Activated CD4-positive, alpha-beta T cell treated with anti-CD3 and anti-CD28 coated beads for 4 hours (primary cell): Measurements from ENCODE around the gene CLK2.
A peak's percentile ranks its signal among the peaks of the same experiment; 100 is the strongest.
"Not testable (repeated sequence)": the region's sequence is repeated elsewhere in the genome, so short reads cannot be mapped to it uniquely, and the experiment has no call there.

ENCODE experiments used
- DNase-seq, 2 donors: peaks; one replicate each; pipeline ENCODE4 v3.0.0-alpha.2; 2020

CLK2 gene

GRCh38 chr1:155295942-155296267 is 22.6 kb upstream of the CLK2 start:
- DNase-seq = no peak

- DNase-seq = no peak
These were observed 22.1 kb upstream of the CLK2 start for GRCh38 chr1:155295183-155295941.

GRCh38 chr1:155294520-155295182 is 21.3 kb upstream of the CLK2 start:
- DNase-seq = no peak

- DNase-seq = no peak
These were observed 19.9 kb upstream of the CLK2 start for GRCh38 chr1:155293086-155293749.

GRCh38 chr1:155291006-155291405 is 17.7 kb upstream of the CLK2 start:
- DNase-seq = not testable (repeated sequence)

- no peak for DNase-seq
These were observed 14.8 kb upstream of the CLK2 start for GRCh38 chr1:155287987-155288543.

GRCh38 chr1:155286544-155286943 is 13.2 kb upstream of the CLK2 start:
- no peak for DNase-seq

- no peak for DNase-seq
These were observed 12.3 kb upstream of the CLK2 start for GRCh38 chr1:155285631-155286044.

- DNase-seq = no peak
These were observed 11.8 kb upstream of the CLK2 start for GRCh38 chr1:155285063-155285462.

GRCh38 chr1:155284476-155284875 is 11.2 kb upstream of the CLK2 start:
- no peak for DNase-seq

- DNase-seq = no peak
These were observed 9.3 kb upstream of the CLK2 start for GRCh38 chr1:155282488-155283091.

GRCh38 chr1:155279268-155279667 is 6.0 kb upstream of the CLK2 start:
- DNase-seq = no peak

GRCh38 chr1:155278689-155279160 is 5.4 kb upstream of the CLK2 start:
- no peak for DNase-seq

GRCh38 chr1:155277902-155278688 is 4.8 kb upstream of the CLK2 start:
- peak; percentile 70 to 76 for DNase-seq

- DNase-seq = peak; percentile 95 to 96
These were observed 4.0 kb upstream of the CLK2 start, which contains the start of gene HCN3 for GRCh38 chr1:155277070-155277901. HCN3 (plus strand) TSS chr1:155277463; CDS start chr1:155277591, 128 bp downstream.

- no peak for DNase-seq
These were observed 600 bp downstream of the CLK2 start for GRCh38 chr1:155272466-155273342.

GRCh38 chr1:155269381-155269780 is 3.9 kb downstream of the CLK2 start:
- DNase-seq = no peak

GRCh38 chr1:155268630-155269029 is 4.7 kb downstream of the CLK2 start:
- no peak for DNase-seq

GRCh38 chr1:155267373-155267772 is 5.9 kb downstream of the CLK2 start:
- no peak for DNase-seq

- DNase-seq = no peak
These were observed 6.8 kb downstream of the CLK2 start for GRCh38 chr1:155266553-155266952.
